T-cell (primary cell): ENCODE data around the gene TMEM138. TPM values are rescaled to one million over a fixed set of nuclear protein-coding genes. Genes with fewer than 3 reads are reported as not detected.

Source experiments
- ATAC-seq, 4 experiments: fragments of 200-7000 bp in 3 of 4; fragments of 150-1000 bp in 1 of 4; cut with Tn5 transposase; replicated peaks in 1 of 4; 1 replicate in 3 of 4; 2 replicates in 1 of 4; pipeline ENCODE4 v1.10.0; 2021; ENCODE audit warnings: moderate library complexity in 3 of 4, mild to moderate bottlenecking in 2 of 4, moderate number of reproducible peaks in 1 of 4
- CTCF ChIA-PET, 2 donors: fragments of 300-600 bp; sonication (Branson Sonifier 250); formaldehyde crosslinking; loops; one replicate each; lab custom pipeline; 2022; ENCODE audit warnings: antibody characterized with exemption in 2 of 2; lab: Charles Lee
- POLR2A ChIA-PET, 2 donors: fragments of 300-600 bp; sonication (Branson Sonifier 250); formaldehyde crosslinking; loops; one replicate each; lab custom pipeline; 2022; ENCODE audit warnings: antibody characterized with exemption in 2 of 2; lab: Charles Lee
- DNase-seq, 35 experiments: peaks; one replicate each; pipeline versions ENCODE4 v3.0.0 to v3.0.0-alpha.2; 2013 to 2023
- H3K27ac ChIP-seq: one replicate; pipeline ENCODE4 v1.5.1; 2013; ENCODE audit warnings: low read length
- H3K27me3 ChIP-seq, 2 experiments: replicated peaks in 1 of 2; 1 replicate in 1 of 2; 2 replicates in 1 of 2; pipeline versions ENCODE4 v1.6.1 to v1.7.0; 2013; ENCODE audit warnings: low read length in 1 of 2, mixed read lengths in 1 of 2; ENCODE audit not compliant: control insufficient read depth in 2 of 2, insufficient read depth in 2 of 2; ENCODE audit errors: extremely low read depth in 1 of 2
- H3K36me3 ChIP-seq, 2 donors: 1 replicate in 1 of 2; 2 replicates in 1 of 2; pipeline versions ENCODE4 v1.6.1 to v1.7.0; 2013; ENCODE audit warnings: low read length in 1 of 2; ENCODE audit not compliant: control insufficient read depth in 2 of 2, insufficient read depth in 1 of 2; ENCODE audit errors: extremely low read depth in 1 of 2
- H3K4me1 ChIP-seq, 2 experiments: 1 replicate in 1 of 2; 2 replicates in 1 of 2; pipeline versions ENCODE4 v1.6.1 to v1.7.0; 2013; ENCODE audit warnings: low read length in 2 of 2, mixed read lengths in 1 of 2; ENCODE audit not compliant: insufficient read depth in 2 of 2, control insufficient read depth in 1 of 2; ENCODE audit errors: extremely low read depth in 1 of 2
- H3K4me3 ChIP-seq, 2 donors: 1 replicate in 1 of 2; 2 replicates in 1 of 2; pipeline versions ENCODE4 v1.5.1 to v1.7.0; 2013; ENCODE audit warnings: mild to moderate bottlenecking in 2 of 2, low read length in 1 of 2, moderate library complexity in 1 of 2; ENCODE audit not compliant: control insufficient read depth in 1 of 2; ENCODE audit errors: extremely low read depth in 1 of 2
- H3K9me3 ChIP-seq: 2 replicates; pipeline ENCODE4 v1.7.0; 2013
- H3K27ac Mint-ChIP-seq, 2 donors: one replicate each; pipeline ENCODE4 v1.8.0; 2020 to 2021; ENCODE audit warnings: mild to moderate bottlenecking in 2 of 2, mixed read lengths in 2 of 2
- H3K27me3 Mint-ChIP-seq, 2 donors: one replicate each; pipeline ENCODE4 v1.8.0; 2021 to 2022; ENCODE audit warnings: mixed read lengths in 2 of 2
- H3K36me3 Mint-ChIP-seq: one replicate; pipeline ENCODE4 v1.8.0; 2021; ENCODE audit warnings: mixed read lengths
- H3K4me1 Mint-ChIP-seq, 3 donors: one replicate each; pipeline ENCODE4 v1.8.0; 2020 to 2022; ENCODE audit warnings: mixed read lengths in 3 of 3, mild to moderate bottlenecking in 1 of 3
- H3K4me3 Mint-ChIP-seq, 3 donors: one replicate each; pipeline ENCODE4 v1.8.0; 2020 to 2022; ENCODE audit warnings: mild to moderate bottlenecking in 3 of 3, mixed read lengths in 3 of 3, moderate library complexity in 3 of 3
- H3K9me3 Mint-ChIP-seq, 3 donors: one replicate each; pipeline ENCODE4 v1.8.0; 2020 to 2022; ENCODE audit warnings: mixed read lengths in 3 of 3
- WGBS: methylation state at CpG from one replicate; pipeline ENCODE4 v1.1.5; 2013; ENCODE audit warnings: missing lambda C conversion rate; ENCODE audit not compliant: insufficient coverage; 5-methylcytosine and 5-hydroxymethylcytosine counted together
- total RNA-seq, 35 experiments: library from RNA in 6 of 35; stranded (reverse) in 6 of 35; fragments of 120-200 nt in 1 of 35; gene quantifications; one replicate each; pipeline versions ENCODE4 v1.2.1 to v1.2.4 and lab custom pipeline; 2013 to 2026

TMEM138 gene
- total RNA-seq, 5 donors from 2014 or later (not counting 1 experiment from before 2014, with no cell fraction given) = 48.7 to 57.7 (median 56.6) TPM

DNA sequence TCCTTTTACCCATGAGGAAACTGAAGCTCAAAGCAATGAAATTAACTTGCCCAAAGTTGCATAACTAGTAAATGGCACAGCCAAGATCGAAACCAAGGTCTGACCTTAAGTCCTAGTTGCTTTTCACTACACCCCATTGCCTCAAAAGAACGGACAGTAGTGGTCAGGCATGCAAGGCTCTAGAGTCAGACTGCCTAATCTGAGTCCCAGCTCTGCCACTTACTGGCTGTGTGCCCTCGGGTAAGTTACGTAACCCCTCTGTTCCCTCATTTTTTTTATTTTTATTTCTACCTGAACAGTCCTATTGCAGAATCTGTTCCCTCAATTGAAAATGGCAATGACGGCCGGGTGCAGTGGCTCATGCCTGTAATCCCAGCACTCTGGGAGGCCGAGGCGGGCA, 10.1 kb upstream of the TMEM138 start:
- Mint-ChIP-seq H3K9me3 (no peaks in the 10 kb centered on the region), H3K27me3 (no peaks in the 10 kb centered on the region), H3K36me3 (peaks cover 41% of the 10 kb centered on the region), H3K4me3 (no peak overlapping the region), H3K4me1 (peaks cover 7 to 15% (median 7%) of the 10 kb centered on the region in 3 donors), H3K27ac (no peak overlapping the region)
- ChIA-PET CTCF (no interaction called here), POLR2A (no interaction called here)
- WGBS = 95% methylated on average over 6 of the region's 8 CpGs
- Histone ChIP-seq H3K4me1 (peaks cover 0 to under 1% of the 10 kb centered on the region in 2 experiments), H3K27me3 (no peaks in the 10 kb centered on the region), H3K4me3 (no peak overlapping the region), H3K36me3 (peaks cover 17 to 71% of the 10 kb centered on the region in 2 donors), H3K9me3 (no peaks in the 10 kb centered on the region), H3K27ac (no peak overlapping the region)
- DNase-seq = no peak
- no peak for ATAC-seq

DNA sequence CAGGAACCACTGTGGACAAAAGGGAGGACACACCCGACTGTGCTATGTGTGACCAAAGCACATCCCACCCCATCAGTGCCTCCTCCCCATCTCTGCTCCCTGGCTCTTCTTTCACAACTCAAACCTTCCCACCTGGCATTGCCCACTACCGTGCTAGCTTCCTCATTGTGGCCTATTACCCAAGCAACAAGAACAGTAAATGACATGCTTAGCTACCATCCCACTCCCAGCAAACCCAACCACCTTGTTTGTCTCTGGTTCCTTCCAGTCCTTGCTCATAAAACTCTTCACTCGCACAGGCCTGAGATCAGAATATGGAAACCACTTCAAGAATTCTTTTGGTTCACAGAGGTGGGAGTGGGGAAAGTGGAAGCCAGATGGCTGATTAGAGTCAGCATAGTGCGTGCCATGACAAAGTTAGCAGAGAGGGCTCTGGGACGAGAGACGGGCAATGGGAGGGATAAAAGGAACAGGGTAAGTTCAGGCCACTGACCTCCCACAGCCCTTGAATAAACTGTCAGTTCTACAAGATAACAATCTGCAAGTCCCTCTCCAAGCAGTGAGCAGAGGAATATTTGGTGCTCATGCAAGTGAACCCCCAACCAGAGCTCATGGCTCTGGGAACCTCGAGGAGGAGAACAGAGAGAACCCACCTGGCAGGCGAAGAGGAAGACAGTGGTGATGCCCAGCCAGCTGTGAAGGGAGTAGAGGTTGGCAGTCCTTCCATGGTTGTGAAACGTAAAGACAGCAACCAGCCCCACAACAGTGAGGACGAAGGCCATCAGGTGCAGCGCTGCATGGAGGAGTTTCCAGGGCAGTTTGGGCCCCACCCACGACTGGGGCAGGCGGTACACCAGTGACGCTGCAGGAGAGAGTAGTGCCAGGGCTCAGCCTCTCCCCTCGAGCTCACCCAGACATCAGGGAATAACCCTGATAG, 8.8 kb upstream of the TMEM138 start:
- ATAC-seq = no peak
- no peak overlapping the region for H3K4me3 ChIP-seq
- H3K36me3 ChIP-seq = peaks cover 17 to 65% of the 10 kb centered on the region in 2 donors
- H3K27ac ChIP-seq = no peak overlapping the region
- no peaks in the 10 kb centered on the region for H3K9me3 ChIP-seq
- 97% methylated on average over 10 of the region's 15 CpGs for WGBS
- DNase-seq = no peak
- Mint-ChIP-seq H3K27me3 (no peaks in the 10 kb centered on the region), H3K4me3 (no peak overlapping the region), H3K27ac (no peak overlapping the region), H3K9me3 (no peaks in the 10 kb centered on the region), H3K4me1 (peaks cover 7 to 24% (median 11%) of the 10 kb centered on the region in 3 donors), H3K36me3 (peaks cover 41% of the 10 kb centered on the region)
- POLR2A ChIA-PET = no interaction called here
- H3K27me3 ChIP-seq = no peaks in the 10 kb centered on the region
- CTCF ChIA-PET = no interaction called here
- H3K4me1 ChIP-seq = peaks cover 0 to 5% of the 10 kb centered on the region in 2 experiments

- Mint-ChIP-seq H3K4me3 (no peak overlapping the region), H3K27ac (peak overlapping the region in 1 of 2 donors; percentile 27), H3K9me3 (no peaks in the 10 kb centered on the region), H3K27me3 (no peaks in the 10 kb centered on the region), H3K4me1 (peaks cover 7 to 26% (median 12%) of the 10 kb centered on the region in 3 donors), H3K36me3 (peaks cover 39% of the 10 kb centered on the region)
- ChIA-PET POLR2A (no interaction called here), CTCF (no interaction called here)
- ATAC-seq (no peak), DNase-seq (no peak)
- H3K27ac ChIP-seq = no peak overlapping the region
- H3K4me1 ChIP-seq = peaks cover 0 to 11% of the 10 kb centered on the region in 2 experiments
- no CpG with 5 or more reads among the region's 2 CpGs for WGBS
- peaks cover 14 to 57% of the 10 kb centered on the region in 2 donors for H3K36me3 ChIP-seq
- no peaks in the 10 kb centered on the region for H3K9me3 ChIP-seq
- no peak overlapping the region for H3K4me3 ChIP-seq
- no peaks in the 10 kb centered on the region for H3K27me3 ChIP-seq
These were observed 8.0 kb upstream of the TMEM138 start for GRCh38 chr11:61354208-61354607.

- DNase-seq (no peak), ATAC-seq (no peak)
- peak overlapping the region in 1 of 2 donors; percentile 61 for H3K27ac Mint-ChIP-seq
- H3K36me3 Mint-ChIP-seq = peaks cover 30% of the 10 kb centered on the region
- H3K4me1 Mint-ChIP-seq = peaks cover 18 to 47% (median 32%) of the 10 kb centered on the region in 3 donors
- Histone ChIP-seq H3K27ac (no peak overlapping the region), H3K9me3 (no peaks in the 10 kb centered on the region), H3K36me3 (peaks cover 2 to 36% of the 10 kb centered on the region in 2 donors), H3K4me3 (no peak overlapping the region), H3K4me1 (peaks cover 4 to 27% of the 10 kb centered on the region in 2 experiments), H3K27me3 (no peaks in the 10 kb centered on the region)
- peak overlapping the region in 1 of 3 donors; percentile 25 for H3K4me3 Mint-ChIP-seq
- ChIA-PET POLR2A (no interaction called here), CTCF (interaction anchor here in 1 of 2 donors (0.7 kb wide), 1 partner anchor 99 kb away, joined by 6 read pairs; no protein-coding TSS in a partner anchor)
- H3K27me3 Mint-ChIP-seq = no peaks in the 10 kb centered on the region
- WGBS = 94% methylated on average over 4 of the region's 4 CpGs
- no peaks in the 10 kb centered on the region for H3K9me3 Mint-ChIP-seq
These were observed 5.5 kb upstream of the TMEM138 start for GRCh38 chr11:61356706-61357105.

- H3K4me3 Mint-ChIP-seq = peak overlapping the region in 1 of 3 donors; percentile 28
- ATAC-seq (no peak), DNase-seq (no peak)
- no peaks in the 10 kb centered on the region for H3K9me3 Mint-ChIP-seq
- Histone ChIP-seq H3K36me3 (peaks cover 2 to 29% of the 10 kb centered on the region in 2 donors), H3K9me3 (no peaks in the 10 kb centered on the region), H3K27ac (no peak overlapping the region), H3K27me3 (no peaks in the 10 kb centered on the region), H3K4me1 (peaks cover 4 to 27% of the 10 kb centered on the region in 2 experiments), H3K4me3 (no peak overlapping the region)
- H3K36me3 Mint-ChIP-seq = peaks cover 28% of the 10 kb centered on the region
- H3K27me3 Mint-ChIP-seq = no peaks in the 10 kb centered on the region
- CTCF ChIA-PET = interaction anchor here (0.6 to 1.6 kb wide), 2 partner anchors 15 to 17 kb away, joined by 3 to 4 read pairs; no protein-coding TSS in a partner anchor
- WGBS = 87% methylated on average over 5 of the region's 9 CpGs
- POLR2A ChIA-PET = no interaction called here
- H3K27ac Mint-ChIP-seq = peak overlapping the region in 1 of 2 donors; percentile 61
- H3K4me1 Mint-ChIP-seq = peaks cover 22 to 50% (median 35%) of the 10 kb centered on the region in 3 donors
These were observed 4.8 kb upstream of the TMEM138 start for GRCh38 chr11:61357233-61357893.

GRCh38 chr11:61357894-61358239, 4.3 kb upstream of the TMEM138 start:
- POLR2A ChIA-PET = no interaction called here
- Histone ChIP-seq H3K4me3 (no peak overlapping the region), H3K36me3 (peaks cover 2 to 24% of the 10 kb centered on the region in 2 donors), H3K27me3 (no peaks in the 10 kb centered on the region), H3K9me3 (no peaks in the 10 kb centered on the region), H3K27ac (no peak overlapping the region), H3K4me1 (peaks cover 8 to 32% of the 10 kb centered on the region in 2 experiments)
- Mint-ChIP-seq H3K9me3 (no peaks in the 10 kb centered on the region), H3K4me3 (peak overlapping the region in 1 of 3 donors; percentile 28), H3K36me3 (peaks cover 27% of the 10 kb centered on the region), H3K27me3 (no peaks in the 10 kb centered on the region), H3K4me1 (peaks cover 27 to 53% (median 40%) of the 10 kb centered on the region in 3 donors), H3K27ac (no peak overlapping the region)
- no peak for ATAC-seq
- DNase-seq = no peak
- CTCF ChIA-PET = interaction anchor here in 1 of 2 donors (1.6 kb wide), 1 partner anchor 16 kb away, joined by 4 read pairs; no protein-coding TSS in a partner anchor
- 95% methylated on average over 4 of the region's 6 CpGs for WGBS
